PC-9 (cell line): ENCODE results near the gene EPB41L2. TPM values are rescaled to one million over a fixed set of nuclear protein-coding genes. Genes with fewer than 3 reads are reported as not detected.

Source experiments
- BruUV-seq: library from RNA; stranded (reverse); fragments of 400-500 nt; replicated peaks from 2 replicates; lab custom pipeline; 2021; lab: Mats Ljungman, UMichigan
- CTCF ChIA-PET: fragments of 300-600 bp; sonication (Branson Sonifier 250); formaldehyde crosslinking; loops from one replicate; lab custom pipeline; 2022; ENCODE audit warnings: antibody characterized with exemption; lab: Charles Lee
- POLR2A ChIA-PET: fragments of 300-600 bp; sonication (Branson Sonifier 250); formaldehyde crosslinking; loops from one replicate; lab custom pipeline; 2022; ENCODE audit warnings: antibody characterized with exemption; ENCODE audit not compliant: unreplicated experiment; lab: Charles Lee
- DNase-seq, 2 experiments: peaks; one replicate each; pipeline versions ENCODE4 v3.0.0 to v3.0.0-alpha.2; 2015 to 2022; ENCODE audit warnings: mixed read lengths in 1 of 2
- H2AFZ ChIP-seq: fragments of 200-600 bp; sonication (generic); 2 replicates; pipeline ENCODE4 v1.8.1; 2017; ENCODE audit warnings: antibody characterized with exemption
- H3F3A ChIP-seq: fragments of 200-600 bp; sonication (generic); 2 replicates; pipeline ENCODE4 v1.8.1; 2017; ENCODE audit warnings: antibody characterized with exemption, mild to moderate bottlenecking, low read depth; ENCODE audit not compliant: insufficient read depth
- H3K27ac ChIP-seq: fragments of 200-600 bp; sonication (generic); 2 replicates; pipeline ENCODE4 v1.6.1; 2016; ENCODE audit warnings: mixed run types
- H3K27me3 ChIP-seq: fragments of 200-600 bp; sonication (generic); 2 replicates; pipeline ENCODE4 v1.6.1; 2016; ENCODE audit warnings: low read depth, mixed run types; ENCODE audit not compliant: insufficient read depth
- H3K36me3 ChIP-seq: fragments of 200-600 bp; sonication (generic); 2 replicates; pipeline ENCODE4 v1.6.1; 2016; ENCODE audit warnings: low read depth, mixed run types
- H3K4me1 ChIP-seq: fragments of 200-600 bp; sonication (generic); replicated peaks from 2 replicates; pipeline ENCODE4 v1.6.1; 2016; ENCODE audit warnings: mixed run types; ENCODE audit not compliant: insufficient read depth
- H3K4me2 ChIP-seq: fragments of 200-600 bp; sonication (generic); 2 replicates; pipeline ENCODE4 v1.6.1; 2017; ENCODE audit warnings: mixed run types
- H3K4me3 ChIP-seq: fragments of 200-600 bp; sonication (generic); 2 replicates; pipeline ENCODE4 v1.6.1; 2016; ENCODE audit warnings: mixed run types
- H3K79me2 ChIP-seq: fragments of 200-600 bp; sonication (generic); 2 replicates; pipeline ENCODE4 v1.6.1; 2017; ENCODE audit warnings: low read depth, mixed run types
- H3K9me2 ChIP-seq: fragments of 200-600 bp; sonication (generic); 2 replicates; pipeline ENCODE4 v1.8.1; 2017; ENCODE audit warnings: mild to moderate bottlenecking; ENCODE audit not compliant: insufficient read depth
- H3K9me3 ChIP-seq: fragments of 200-600 bp; sonication (generic); 2 replicates; pipeline ENCODE4 v1.8.1; 2016; ENCODE audit warnings: low read depth; ENCODE audit not compliant: insufficient read depth
- H4K20me1 ChIP-seq: fragments of 200-600 bp; sonication (generic); 2 replicates; pipeline ENCODE4 v1.8.1; 2017; ENCODE audit not compliant: insufficient read depth
- CTCF ChIP-seq: fragments of 200-600 bp; sonication (generic); conservative IDR thresholded peaks from 2 replicates; pipeline ENCODE4 v1.6.1; 2017; ENCODE audit warnings: mixed run types, antibody characterized with exemption, mild to moderate bottlenecking, moderate library complexity
- EZH2 ChIP-seq: fragments of 200-600 bp; sonication (generic); IDR thresholded peaks from 2 replicates; pipeline ENCODE4 v1.8.0; 2017; ENCODE audit warnings: antibody characterized with exemption, low read depth
- intact Hi-C: fragments of 100-400 bp; cut with micrococcal nuclease; formaldehyde crosslinking; loops from one replicate; pipeline ENCODE4 v1.10.0; 2022; ENCODE audit not compliant: unreplicated experiment
- total RNA-seq: library from RNA; stranded (reverse); gene quantifications from 2 replicates; pipeline ENCODE4 v1.2.3, GENCODE V29; 2021

The EPB41L2 gene
- total RNA-seq, 1 experiment from 2014 or later: 67.4 TPM

- Histone ChIP-seq H3K4me2 (no peak overlapping the region), H3K9me2 (no peaks in the 10 kb centered on the region)
Measured at GRCh38 chr6:131049608-131050007, 13.4 kb downstream of the EPB41L2 start.

GRCh38 chr6:131048933-131049515 lies 14.0 kb downstream of the EPB41L2 start:
- H3K4me3 ChIP-seq: no peak overlapping the region
- H3K9me2 ChIP-seq: no peaks in the 10 kb centered on the region
- H3K27ac ChIP-seq: no peak overlapping the region
- H3K79me2 ChIP-seq: 0 out of 2 replicates have a peak, but pooled peaks cover under 1% of the 10 kb centered on the region
- H3K4me1 ChIP-seq: peaks cover 7% of the 10 kb centered on the region
- no peaks in the 10 kb centered on the region for H3K36me3 ChIP-seq
- peaks cover 13% of the 10 kb centered on the region; the same call in 1 of the 2 replicates for H3K9me3 ChIP-seq
- 0 out of 2 replicates have a peak, but pooled peaks cover 4% of the 10 kb centered on the region for H3F3A ChIP-seq
- no peaks in the 10 kb centered on the region for H3K27me3 ChIP-seq
- no peak overlapping the region for H3K4me2 ChIP-seq
- TF ChIP-seq CTCF (no peak), EZH2 (no peak)
- intact Hi-C loops: no loop called here
- no peak overlapping the region for H2AFZ ChIP-seq
- CTCF ChIA-PET: no interaction called here
- H4K20me1 ChIP-seq: no peaks in the 10 kb centered on the region
- no peak for DNase-seq
- POLR2A ChIA-PET: no interaction called here
- BruUV-seq: no TSS peak

More at GRCh38 chr6:131049608-131050007, 13.4 kb downstream of the EPB41L2 start:
- no peak for DNase-seq
- Histone ChIP-seq H4K20me1 (no peaks in the 10 kb centered on the region), H2AFZ (no peak overlapping the region), H3K27me3 (no peaks in the 10 kb centered on the region), H3F3A (0 out of 2 replicates have a peak, but pooled peaks cover 6% of the 10 kb centered on the region), H3K79me2 (0 out of 2 replicates have a peak, but pooled peaks cover 4% of the 10 kb centered on the region), H3K9me3 (peaks cover 19% of the 10 kb centered on the region), H3K36me3 (no peaks in the 10 kb centered on the region), H3K27ac (no peak overlapping the region), H3K4me3 (no peak overlapping the region), H3K4me1 (peaks cover 7% of the 10 kb centered on the region)
- BruUV-seq: no TSS peak
- CTCF ChIA-PET: no interaction called here
- POLR2A ChIA-PET: no interaction called here
- intact Hi-C loops: no loop called here
- TF ChIP-seq EZH2 (no peak), CTCF (no peak)

- intact Hi-C loops: no loop called here
- CTCF ChIA-PET: no interaction called here
Measured at GRCh38 chr6:131048459-131048858, 14.6 kb downstream of the EPB41L2 start.

More at GRCh38 chr6:131048459-131048858, 14.6 kb downstream of the EPB41L2 start:
- Histone ChIP-seq H3F3A (no peaks in the 10 kb centered on the region), H3K4me2 (no peak overlapping the region), H4K20me1 (no peaks in the 10 kb centered on the region), H3K4me3 (no peak overlapping the region), H3K9me2 (no peaks in the 10 kb centered on the region), H3K36me3 (no peaks in the 10 kb centered on the region), H3K27ac (no peak overlapping the region), H3K79me2 (no peaks in the 10 kb centered on the region), H3K4me1 (peaks cover 3% of the 10 kb centered on the region), H3K27me3 (no peaks in the 10 kb centered on the region), H2AFZ (no peak overlapping the region), H3K9me3 (peaks cover 7% of the 10 kb centered on the region; the same call in 1 of the 2 replicates)
- POLR2A ChIA-PET: no interaction called here
- no peak for DNase-seq
- TF ChIP-seq CTCF (no peak), EZH2 (no peak)
- no TSS peak for BruUV-seq
